ENCODE measurements around the gene PTTG1IP2.
A peak's percentile ranks its signal among the peaks of the same experiment; 100 is the strongest.
"Not testable (repeated sequence)": the region's sequence is repeated elsewhere in the genome, so short reads cannot be mapped to it uniquely, and the experiment has no call there.

Gene PTTG1IP2

GRCh38 chr7:90469554-90469953 lies at the start of gene PTTG1IP2:
TSS of gene PTTG1IP2 (plus strand) at chr7:90469639. CDS start at chr7:90469787, 148 bp downstream.
- no peak for DNase-seq

- no peak for DNase-seq
Observed at GRCh38 chr7:90421651-90422050, 47.8 kb upstream of the PTTG1IP2 start.

- DNase-seq = no peak
Observed at GRCh38 chr7:90424720-90425119, 44.7 kb upstream of the PTTG1IP2 start.

- DNase-seq = no peak
Observed at GRCh38 chr7:90425376-90425775, 44.1 kb upstream of the PTTG1IP2 start.

- DNase-seq = no peak
Observed at GRCh38 chr7:90430614-90431460, 38.6 kb upstream of the PTTG1IP2 start.

GRCh38 chr7:90432752-90433151 lies 36.7 kb upstream of the PTTG1IP2 start:
- no peak for DNase-seq

- no peak for DNase-seq
Observed at GRCh38 chr7:90433221-90433620, 36.2 kb upstream of the PTTG1IP2 start.

- no peak for DNase-seq
Observed at GRCh38 chr7:90445633-90446032, 23.8 kb upstream of the PTTG1IP2 start.

- no peak for DNase-seq
Observed at GRCh38 chr7:90446137-90446899, 23.1 kb upstream of the PTTG1IP2 start.

- DNase-seq = peak; percentile 31
Observed at GRCh38 chr7:90453259-90453891, 16.1 kb upstream of the PTTG1IP2 start.

- DNase-seq = no peak
Observed at GRCh38 chr7:90453931-90454330, 15.5 kb upstream of the PTTG1IP2 start.

- DNase-seq = peak; percentile 50
Observed at GRCh38 chr7:90455163-90456030, 14.0 kb upstream of the PTTG1IP2 start.

- no peak for DNase-seq
Observed at GRCh38 chr7:90458104-90458503, 11.3 kb upstream of the PTTG1IP2 start.

- DNase-seq = no peak
Observed at GRCh38 chr7:90459888-90460287, 9.6 kb upstream of the PTTG1IP2 start.

- DNase-seq = no peak
Observed at GRCh38 chr7:90461219-90461618, 8.2 kb upstream of the PTTG1IP2 start.

- DNase-seq = not testable (repeated sequence)
Observed at GRCh38 chr7:90463151-90463628, 6.2 kb upstream of the PTTG1IP2 start.

- no peak for DNase-seq
Observed at GRCh38 chr7:90465816-90466215, 3.6 kb upstream of the PTTG1IP2 start.

GRCh38 chr7:90472805-90473540 lies 3.5 kb downstream of the PTTG1IP2 start:
- DNase-seq = no peak

- DNase-seq = no peak
Observed at GRCh38 chr7:90473814-90474213, 4.4 kb downstream of the PTTG1IP2 start.

- DNase-seq = no peak
Observed at GRCh38 chr7:90474284-90475210, 5.1 kb downstream of the PTTG1IP2 start.

GRCh38 chr7:90483251-90483650 lies 13.8 kb downstream of the PTTG1IP2 start:
- DNase-seq = no peak

Data from NCI-H1694 (cell line).